Measurements from ENCODE around the gene FAM156A.

- TF ChIP-seq CTCF (IDR thresholded peaks at IDR 0.05 in 2 of 3, conservative IDR thresholded peaks at IDR 0.05 in 1 of 3; ENCODE audit: borderline replicate concordance in 1 of 3, insufficient read depth in 1 of 3, low read depth in 2 of 3, low read length in 2 of 3), result no peak
- TF ChIP-seq POLR2A (IDR thresholded peaks at IDR 0.05; ENCODE audit: borderline replicate concordance, extremely low read depth, insufficient read depth, insufficient read length), result no peak
- TF ChIP-seq POLR2AphosphoS5 (IDR thresholded peaks at IDR 0.05; ENCODE audit: low read depth, low read length), result no peak
- TF ChIP-seq EZH2 (IDR thresholded peaks at IDR 0.05), result no peak
- TF ChIP-seq, protein P1, sequence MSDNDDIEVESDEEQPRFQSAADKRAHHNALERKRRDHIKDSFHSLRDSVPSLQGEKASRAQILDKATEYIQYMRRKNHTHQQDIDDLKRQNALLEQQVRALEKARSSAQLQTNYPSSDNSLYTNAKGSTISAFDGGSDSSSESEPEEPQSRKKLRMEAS (IDR thresholded peaks at IDR 0.05), result no peak
Measured at GRCh38 chrX:52933213-52933612, 25.1 kb downstream of the FAM156A start.

Data from HCT116 (cell line).